MM.1S (cell line): ENCODE data around the gene RASGEF1C.

Experiments
- DNase-seq: peaks from one replicate; pipeline ENCODE4 v3.0.0-alpha.2; 2015
- H2AFZ ChIP-seq: fragments of 300-600 bp; sonication (generic); 2 replicates; pipeline ENCODE4 v1.6.0; 2016; ENCODE audit warnings: antibody characterized with exemption, low read length
- H3F3A ChIP-seq: fragments of 300-600 bp; sonication (generic); 2 replicates; pipeline ENCODE4 v1.6.1; 2016; ENCODE audit warnings: mild to moderate bottlenecking, antibody characterized with exemption, low read length, moderate library complexity, mixed read lengths; ENCODE audit not compliant: insufficient read depth
- H3K27ac ChIP-seq: fragments of 300-600 bp; sonication (generic); 2 replicates; pipeline ENCODE4 v1.5.1; 2016; ENCODE audit warnings: mild to moderate bottlenecking, low read length
- H3K27me3 ChIP-seq: fragments of 300-600 bp; sonication (generic); replicated peaks from 2 replicates; pipeline ENCODE4 v1.6.0; 2016; ENCODE audit warnings: low read length; ENCODE audit not compliant: insufficient read depth
- H3K36me3 ChIP-seq: fragments of 300-600 bp; sonication (generic); replicated peaks from 2 replicates; pipeline ENCODE4 v1.6.1; 2016; ENCODE audit warnings: mild to moderate bottlenecking, low read length, mixed read lengths; ENCODE audit not compliant: insufficient read depth
- H3K4me1 ChIP-seq: fragments of 300-600 bp; sonication (generic); 2 replicates; pipeline ENCODE4 v1.6.1; 2016; ENCODE audit warnings: low read length, mixed read lengths
- H3K4me2 ChIP-seq: fragments of 300-600 bp; sonication (generic); 2 replicates; pipeline ENCODE4 v1.6.0; 2016; ENCODE audit warnings: low read depth, low read length
- H3K4me3 ChIP-seq: fragments of 300-600 bp; sonication (generic); 2 replicates; pipeline ENCODE4 v1.5.1; 2016; ENCODE audit warnings: low read length, mixed read lengths
- H3K79me2 ChIP-seq: fragments of 300-600 bp; sonication (generic); 2 replicates; pipeline ENCODE4 v1.6.1; 2016; ENCODE audit warnings: mixed run types, low read length, mixed read lengths
- H3K9ac ChIP-seq: fragments of 300-600 bp; sonication (generic); 2 replicates; pipeline ENCODE4 v1.6.1; 2016; ENCODE audit warnings: low read length, mixed read lengths
- H3K9me2 ChIP-seq: fragments of 300-600 bp; sonication (generic); replicated peaks from 2 replicates; pipeline ENCODE4 v1.6.1; 2016; ENCODE audit warnings: mild to moderate bottlenecking, low read length, mixed read lengths; ENCODE audit not compliant: insufficient read depth
- H3K9me3 ChIP-seq: fragments of 300-600 bp; sonication (generic); replicated peaks from 2 replicates; pipeline ENCODE4 v1.6.1; 2016; ENCODE audit warnings: mild to moderate bottlenecking, low read length, mixed read lengths; ENCODE audit not compliant: insufficient read depth
- H4K20me1 ChIP-seq: fragments of 300-600 bp; sonication (generic); 2 replicates; pipeline ENCODE4 v1.6.1; 2016; ENCODE audit warnings: mild to moderate bottlenecking, low read length, moderate library complexity, mixed read lengths; ENCODE audit not compliant: insufficient read depth
- CTCF ChIP-seq: fragments of 300-600 bp; sonication (generic); IDR thresholded peaks from 2 replicates; pipeline ENCODE4 v1.5.1; 2016; ENCODE audit warnings: antibody characterized with exemption, low read length, mixed read lengths
- EZH2 ChIP-seq: fragments of 300-600 bp; sonication (generic); optimal IDR thresholded peaks from 2 replicates; pipeline ENCODE3; 2017; ENCODE audit warnings: low read depth, mild to moderate bottlenecking, antibody characterized with exemption, low read length, mixed read lengths
- EZH2phosphoT487 ChIP-seq: fragments of 300-600 bp; sonication (generic); IDR thresholded peaks from 2 replicates; pipeline ENCODE4 v1.6.1; 2018; ENCODE audit warnings: antibody characterized with exemption, low read length

The RASGEF1C gene

GRCh38 chr5:180162304-180162661 lies 46.7 kb downstream of the RASGEF1C start:
- Histone ChIP-seq H3K4me2 (no peak overlapping the region), H4K20me1 (no peaks in the 10 kb centered on the region), H3K9me2 (no peaks in the 10 kb centered on the region), H3K4me3 (no peak overlapping the region), H3K36me3 (no peaks in the 10 kb centered on the region), H3K27me3 (peaks cover 49% of the 10 kb centered on the region), H3K9ac (no peak overlapping the region), H3K9me3 (no peaks in the 10 kb centered on the region), H2AFZ (no peak overlapping the region), H3K79me2 (no peaks in the 10 kb centered on the region), H3K4me1 (no peaks in the 10 kb centered on the region), H3K27ac (no peak overlapping the region), H3F3A (no peaks in the 10 kb centered on the region)
- TF ChIP-seq EZH2phosphoT487 (no peak), CTCF (no peak), EZH2 (no peak)
- no peak for DNase-seq

GRCh38 chr5:180161420-180162303 lies 47.3 kb downstream of the RASGEF1C start:
- no peaks in the 10 kb centered on the region for H3K9me2 ChIP-seq
- DNase-seq = no peak
- H3K9me3 ChIP-seq = no peaks in the 10 kb centered on the region
- H3K27ac ChIP-seq = no peak overlapping the region
- peaks cover 54% of the 10 kb centered on the region for H3K27me3 ChIP-seq
- no peaks in the 10 kb centered on the region for H3K79me2 ChIP-seq
- no peak overlapping the region for H2AFZ ChIP-seq
- H3K9ac ChIP-seq = no peak overlapping the region
- no peaks in the 10 kb centered on the region for H3F3A ChIP-seq
- no peak overlapping the region for H3K4me3 ChIP-seq
- H4K20me1 ChIP-seq = no peaks in the 10 kb centered on the region
- H3K4me1 ChIP-seq = no peaks in the 10 kb centered on the region
- no peak overlapping the region for H3K4me2 ChIP-seq
- no peak for TF ChIP-seq CTCF
- no peak for TF ChIP-seq EZH2
- TF ChIP-seq EZH2phosphoT487 = no peak
- H3K36me3 ChIP-seq = no peaks in the 10 kb centered on the region

GRCh38 chr5:180160789-180161188 lies 48.2 kb downstream of the RASGEF1C start:
- TF ChIP-seq EZH2 (no peak), EZH2phosphoT487 (no peak), CTCF (no peak)
- Histone ChIP-seq H3K9me3 (no peaks in the 10 kb centered on the region), H3K36me3 (no peaks in the 10 kb centered on the region), H3K9me2 (no peaks in the 10 kb centered on the region), H4K20me1 (no peaks in the 10 kb centered on the region), H3K4me3 (no peak overlapping the region), H3K4me2 (no peak overlapping the region), H3K27ac (no peak overlapping the region), H2AFZ (no peak overlapping the region), H3F3A (no peaks in the 10 kb centered on the region), H3K9ac (no peak overlapping the region), H3K4me1 (no peaks in the 10 kb centered on the region), H3K27me3 (peaks cover 60% of the 10 kb centered on the region), H3K79me2 (no peaks in the 10 kb centered on the region)
- no peak for DNase-seq
